DOHH2 (cell line): ENCODE results near the gene HKDC1.

Experiments
- H3F3A ChIP-seq: fragments of 200-600 bp; sonication (generic), shearing (Covaris generic); 2 replicates; pipeline ENCODE4 v1.6.0; 2016; ENCODE audit warnings: antibody characterized with exemption, mild to moderate bottlenecking; ENCODE audit not compliant: control insufficient read depth, insufficient read depth
- H3K27ac ChIP-seq: fragments of 200-600 bp; sonication (generic); 2 replicates; pipeline ENCODE4 v1.5.1; 2014; ENCODE audit warnings: low read depth, mild to moderate bottlenecking, low read length, moderate library complexity
- H3K27me3 ChIP-seq: fragments of 200-600 bp; sonication (generic); 2 replicates; pipeline ENCODE4 v1.6.1; 2014; ENCODE audit warnings: mild to moderate bottlenecking, low read length, mixed read lengths; ENCODE audit not compliant: control insufficient read depth
- H3K36me3 ChIP-seq: fragments of 200-600 bp; sonication (generic); 2 replicates; pipeline ENCODE4 v1.6.1; 2014; ENCODE audit warnings: mild to moderate bottlenecking, low read length, moderate library complexity, mixed read lengths; ENCODE audit not compliant: control insufficient read depth
- H3K4me1 ChIP-seq: fragments of 200-600 bp; sonication (generic); 2 replicates; pipeline ENCODE4 v1.6.1; 2014; ENCODE audit warnings: mild to moderate bottlenecking, low read length, mixed read lengths; ENCODE audit not compliant: control insufficient read depth
- H3K4me2 ChIP-seq: fragments of 200-600 bp; sonication (generic); 2 replicates; pipeline ENCODE4 v1.6.0; 2014; ENCODE audit warnings: mild to moderate bottlenecking, low read length, moderate library complexity
- H3K4me3 ChIP-seq: fragments of 200-600 bp; sonication (generic); 2 replicates; pipeline ENCODE4 v1.5.1; 2014; ENCODE audit warnings: mild to moderate bottlenecking, low read length, mixed read lengths
- H3K79me2 ChIP-seq: fragments of 200-600 bp; sonication (generic); 2 replicates; pipeline ENCODE4 v1.6.1; 2014; ENCODE audit warnings: mild to moderate bottlenecking, low read length, mixed read lengths; ENCODE audit not compliant: control insufficient read depth
- H3K9me2 ChIP-seq: fragments of 200-600 bp; sonication (generic); replicated peaks from 2 replicates; pipeline ENCODE4 v1.6.1; 2014; ENCODE audit warnings: mild to moderate bottlenecking, low read length, mixed read lengths; ENCODE audit not compliant: control insufficient read depth
- H3K9me3 ChIP-seq: fragments of 200-600 bp; sonication (generic); 2 replicates; pipeline ENCODE4 v1.6.1; 2014; ENCODE audit warnings: antibody characterized with exemption, low read length, mixed read lengths; ENCODE audit not compliant: control insufficient read depth, insufficient read depth
- H4K20me1 ChIP-seq: fragments of 200-600 bp; sonication (generic); 2 replicates; pipeline ENCODE4 v1.6.0; 2014; ENCODE audit warnings: low read depth, mild to moderate bottlenecking, antibody characterized with exemption, low read length, moderate library complexity; ENCODE audit not compliant: control insufficient read depth, insufficient read depth
- CTCF ChIP-seq: fragments of 200-600 bp; sonication (generic); IDR thresholded peaks from one replicate; pipeline ENCODE4 v1.5.1; 2014; ENCODE audit warnings: antibody characterized with exemption, mild to moderate bottlenecking, low read depth, low read length; ENCODE audit not compliant: poor library complexity, severe bottlenecking
- EZH2phosphoT487 ChIP-seq: fragments of 200-600 bp; sonication (generic); IDR thresholded peaks from 2 replicates; pipeline ENCODE4 v1.6.1; 2017; ENCODE audit warnings: borderline replicate concordance, mild to moderate bottlenecking, antibody characterized with exemption, low read length, moderate library complexity, mixed read lengths

HKDC1 gene

DNA sequence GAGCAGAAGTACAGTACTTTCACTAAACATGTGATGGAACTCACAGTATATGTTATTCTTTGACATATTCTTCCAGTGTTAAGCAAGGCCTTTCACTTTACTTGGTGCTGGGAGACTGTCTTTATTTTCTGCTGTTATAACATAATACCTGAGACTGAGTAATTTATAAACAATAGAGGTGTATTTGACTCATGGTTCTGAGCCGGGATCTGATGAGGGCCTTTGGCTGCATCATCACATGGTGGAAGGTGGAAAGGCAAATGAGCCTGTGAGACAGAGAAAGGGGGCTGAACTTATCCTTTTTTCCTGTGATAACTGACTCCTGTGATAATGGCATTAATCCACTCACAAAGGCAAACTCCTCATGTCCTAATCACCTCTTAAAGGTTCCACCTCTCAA is 38.7 kb upstream of the HKDC1 start:
- no peak for TF ChIP-seq EZH2phosphoT487
- no peak for TF ChIP-seq CTCF
- peak overlapping the region; percentile 95 for H3K4me3 ChIP-seq
- H3K27me3 ChIP-seq: no peaks in the 10 kb centered on the region
- peak overlapping the region; percentile 90 for H3K4me2 ChIP-seq
- peaks cover 38% of the 10 kb centered on the region for H3K36me3 ChIP-seq
- H3K9me2 ChIP-seq: no peaks in the 10 kb centered on the region
- H3K4me1 ChIP-seq: peaks cover 20% of the 10 kb centered on the region
- H3F3A ChIP-seq: 0 out of 2 replicates have a peak, but pooled peaks cover 4% of the 10 kb centered on the region
- no peaks in the 10 kb centered on the region for H3K9me3 ChIP-seq
- H3K79me2 ChIP-seq: peaks cover 75% of the 10 kb centered on the region
- 0 out of 2 replicates have a peak, but pooled peaks cover 4% of the 10 kb centered on the region for H4K20me1 ChIP-seq
- no peak overlapping the region for H3K27ac ChIP-seq

GRCh38 chr10:69182005-69182404 is 38.1 kb upstream of the HKDC1 start:
- H3K79me2 ChIP-seq: peaks cover 80% of the 10 kb centered on the region
- H3K9me3 ChIP-seq: no peaks in the 10 kb centered on the region
- H4K20me1 ChIP-seq: 0 out of 2 replicates have a peak, but pooled peaks cover 4% of the 10 kb centered on the region
- no peak overlapping the region for H3K4me2 ChIP-seq
- 0 out of 2 replicates have a peak, but pooled peaks cover 3% of the 10 kb centered on the region for H3F3A ChIP-seq
- no peak for TF ChIP-seq EZH2phosphoT487
- TF ChIP-seq CTCF: no peak
- peaks cover 20% of the 10 kb centered on the region for H3K4me1 ChIP-seq
- no peak overlapping the region for H3K27ac ChIP-seq
- H3K9me2 ChIP-seq: no peaks in the 10 kb centered on the region
- no peaks in the 10 kb centered on the region for H3K27me3 ChIP-seq
- H3K36me3 ChIP-seq: peaks cover 44% of the 10 kb centered on the region
- no peak overlapping the region for H3K4me3 ChIP-seq

- Histone ChIP-seq H3K27ac (no peak overlapping the region), H3K27me3 (no peaks in the 10 kb centered on the region), H4K20me1 (0 out of 2 replicates have a peak, but pooled peaks cover 4% of the 10 kb centered on the region), H3K9me3 (no peaks in the 10 kb centered on the region), H3K4me3 (no peak overlapping the region), H3K4me2 (no peak overlapping the region), H3F3A (no peaks in the 10 kb centered on the region), H3K9me2 (no peaks in the 10 kb centered on the region), H3K79me2 (peaks cover 60% of the 10 kb centered on the region), H3K4me1 (peaks cover 2% of the 10 kb centered on the region), H3K36me3 (peaks cover 73% of the 10 kb centered on the region)
- TF ChIP-seq EZH2phosphoT487: no peak
Measured at GRCh38 chr10:69186524-69186923, 33.6 kb upstream of the HKDC1 start.

DNA sequence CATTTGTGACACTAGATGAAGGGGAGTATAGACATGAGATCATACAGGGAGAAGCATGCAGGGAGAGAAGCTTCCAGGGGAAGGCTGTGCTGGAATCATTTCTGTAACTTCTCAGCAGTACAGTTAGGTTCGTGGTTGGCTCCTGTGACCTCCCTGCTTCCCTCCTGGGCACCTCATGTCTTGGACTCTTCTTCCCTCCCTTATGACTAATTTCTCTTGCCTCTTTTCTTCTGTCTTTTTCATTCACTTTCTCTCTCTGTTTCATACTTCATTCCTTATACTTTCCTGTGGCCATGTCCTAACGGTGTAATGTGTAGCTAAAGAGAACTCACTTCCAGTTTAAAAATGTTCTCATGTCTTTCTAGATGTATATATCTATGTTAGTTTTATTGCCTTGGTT is 19.1 kb upstream of the HKDC1 start:
- H3K4me1 ChIP-seq: no peaks in the 10 kb centered on the region
- H3K36me3 ChIP-seq: peaks cover 64% of the 10 kb centered on the region
- H3K9me3 ChIP-seq: no peaks in the 10 kb centered on the region
- no peak overlapping the region for H3K27ac ChIP-seq
- no peaks in the 10 kb centered on the region for H3K9me2 ChIP-seq
- H3K4me2 ChIP-seq: no peak overlapping the region
- H3K79me2 ChIP-seq: no peaks in the 10 kb centered on the region
- H4K20me1 ChIP-seq: no peaks in the 10 kb centered on the region
- no peaks in the 10 kb centered on the region for H3K27me3 ChIP-seq
- no peak overlapping the region for H3K4me3 ChIP-seq
- TF ChIP-seq EZH2phosphoT487 (no peak), CTCF (no peak)
- no peaks in the 10 kb centered on the region for H3F3A ChIP-seq
